MM.1S (cell line): ENCODE data around the gene LMBR1.

Source experiments
- CTCF ChIP-seq: fragments of 300-600 bp; sonication (generic); IDR thresholded peaks from 2 replicates; pipeline ENCODE4 v1.5.1; 2016; ENCODE audit warnings: antibody characterized with exemption, low read length, mixed read lengths
- EZH2 ChIP-seq: fragments of 300-600 bp; sonication (generic); optimal IDR thresholded peaks from 2 replicates; pipeline ENCODE3; 2017; ENCODE audit warnings: low read depth, mild to moderate bottlenecking, antibody characterized with exemption, low read length, mixed read lengths
- EZH2phosphoT487 ChIP-seq: fragments of 300-600 bp; sonication (generic); IDR thresholded peaks from 2 replicates; pipeline ENCODE4 v1.6.1; 2018; ENCODE audit warnings: antibody characterized with exemption, low read length

DNA sequence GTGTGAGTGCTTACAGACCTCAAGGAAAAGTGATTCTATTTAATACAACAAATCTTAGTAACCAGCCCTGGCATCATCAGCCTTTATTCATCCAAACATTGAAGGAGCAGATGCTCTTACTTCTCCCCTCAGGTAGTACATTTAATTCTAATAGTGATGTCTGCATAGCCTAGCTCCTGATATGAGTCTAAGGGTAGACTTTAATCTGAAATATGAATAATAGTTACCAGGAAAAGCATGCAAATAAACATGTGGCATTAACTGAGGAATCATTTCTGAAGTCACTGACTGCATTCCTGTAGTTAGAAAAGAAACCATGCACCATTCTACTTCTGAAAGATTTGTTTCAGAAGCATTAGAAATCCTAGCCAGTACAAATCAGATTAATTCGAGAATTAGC is 25.7 kb upstream of the LMBR1 start:
- TF ChIP-seq CTCF (no peak), EZH2 (no peak), EZH2phosphoT487 (no peak)
